HepG2 (cell line): ENCODE data around the gene POU4F3. TPM values are rescaled to one million over a fixed set of nuclear protein-coding genes. Genes with fewer than 3 reads are reported as not detected.

Experiments
- ADNP ChIP-seq: sonication (generic); formaldehyde crosslinking; IDR thresholded peaks from 2 replicates; pipeline ENCODE4 v1.4.0; 2020; ENCODE audit warnings: missing genetic modification reagents
- EHMT2 ChIP-seq: fragments of 200-600 bp; sonication (generic); IDR thresholded peaks from 2 replicates; pipeline ENCODE4 v1.7.0; 2017; ENCODE audit warnings: antibody characterized with exemption, low read depth, low read length, borderline replicate concordance
- HDAC2 ChIP-seq: sonication (generic); formaldehyde crosslinking; IDR thresholded peaks from 2 replicates; pipeline ENCODE4 v1.4.0; 2020; ENCODE audit warnings: missing genetic modification reagents
- MED13 ChIP-seq: sonication (generic); formaldehyde crosslinking; IDR thresholded peaks from 2 replicates; pipeline ENCODE4 v1.5.0; 2020; ENCODE audit warnings: missing genetic modification reagents
- NR2F6 ChIP-seq, 2 experiments: IDR thresholded peaks; 2 replicates each; pipeline ENCODE4 v1.6.1; 2016; ENCODE audit warnings: antibody characterized with exemption in 1 of 2, mild to moderate bottlenecking in 1 of 2
- NR3C1 ChIP-seq: sonication (generic); formaldehyde crosslinking; IDR thresholded peaks from 2 replicates; pipeline ENCODE4 v1.4.0; 2020; ENCODE audit warnings: missing genetic modification reagents
- REST ChIP-seq, 2 experiments: IDR thresholded peaks; 2 replicates each; pipeline ENCODE4 v1.6.1; 2011 to 2012; ENCODE audit warnings: low read length in 2 of 2, borderline replicate concordance in 1 of 2, low read depth in 1 of 2, mild to moderate bottlenecking in 1 of 2, moderate library complexity in 1 of 2
- RXRB ChIP-seq: IDR thresholded peaks from 2 replicates; pipeline ENCODE4 v1.6.1; 2016; ENCODE audit warnings: borderline replicate concordance, missing genetic modification reagents, missing compliant biosample characterization
- TP53 ChIP-seq: sonication (generic); formaldehyde crosslinking; conservative IDR thresholded peaks from 2 replicates; pipeline ENCODE4 v1.4.0; 2020; ENCODE audit warnings: missing genetic modification reagents
- TRAFD1 ChIP-seq: sonication (generic); formaldehyde crosslinking; IDR thresholded peaks from 2 replicates; pipeline ENCODE4 v1.5.1; 2020; ENCODE audit warnings: missing genetic modification reagents, mild to moderate bottlenecking, borderline replicate concordance
- YEATS4 ChIP-seq: sonication (generic); formaldehyde crosslinking; IDR thresholded peaks from 2 replicates; pipeline ENCODE4 v1.4.0; 2020; ENCODE audit warnings: missing genetic modification reagents, borderline replicate concordance
- ZBTB44 ChIP-seq: sonication (generic); formaldehyde crosslinking; IDR thresholded peaks from 2 replicates; pipeline ENCODE4 v1.4.0; 2020; ENCODE audit warnings: missing genetic modification reagents
- ZNF263 ChIP-seq: sonication (generic); formaldehyde crosslinking; IDR thresholded peaks from 2 replicates; pipeline ENCODE4 v1.4.0; 2020; ENCODE audit warnings: missing genetic modification reagents
- ZNF329 ChIP-seq: sonication (generic); formaldehyde crosslinking; IDR thresholded peaks from 2 replicates; pipeline ENCODE4 v1.9.0; 2021; ENCODE audit warnings: low read depth, mild to moderate bottlenecking, missing genetic modification reagents
- ZNF564 ChIP-seq: sonication (generic); formaldehyde crosslinking; IDR thresholded peaks from 2 replicates; pipeline ENCODE4 v1.8.1; 2023; ENCODE audit warnings: mild to moderate bottlenecking, missing genetic modification reagents
- ZNF749 ChIP-seq: sonication (generic); formaldehyde crosslinking; IDR thresholded peaks from 2 replicates; pipeline ENCODE4 v1.8.0; 2022; ENCODE audit warnings: mild to moderate bottlenecking, missing genetic modification reagents, moderate library complexity, borderline replicate concordance
- ZNF788 ChIP-seq: sonication (generic); formaldehyde crosslinking; IDR thresholded peaks from 2 replicates; pipeline ENCODE4 v1.5.0; 2020; ENCODE audit warnings: mild to moderate bottlenecking, missing genetic modification reagents, borderline replicate concordance
- ZNF841 ChIP-seq: sonication (generic); formaldehyde crosslinking; IDR thresholded peaks from 2 replicates; pipeline ENCODE4 v1.8.1; 2023; ENCODE audit warnings: missing genetic modification reagents, borderline replicate concordance
- polyA plus RNA-seq, 8 experiments: library from polyadenylated mRNA; depleted of rRNA in 3 of 8; stranded (reverse) in 7 of 8; unstranded in 1 of 8; fragments of >200 nt; fragmentation: Illumina TruSeq in 4 of 8; extraction: Trizol in 4 of 8; gene quantifications; 2 replicates each; pipeline versions ENCODE4 v1.2.1 to v1.2.3, GENCODE V29; 2011 to 2016; ENCODE audit warnings: low read depth in 4 of 8, missing spikeins in 1 of 8, mixed read lengths in 1 of 8; ENCODE audit not compliant: insufficient read depth in 1 of 8
- total RNA-seq, 5 experiments: library from RNA; depleted of rRNA; stranded (reverse); fragments of >200 nt; fragmentation: Illumina TruSeq; extraction: Trizol; gene quantifications; 2 replicates each; pipeline ENCODE4 v1.2.3, GENCODE V29; 2016; ENCODE audit warnings: low read depth in 1 of 5
- TF ChIP-seq, protein P1 (sequence below): sonication (generic); formaldehyde crosslinking; IDR thresholded peaks from 2 replicates; pipeline ENCODE4 v1.5.0; 2020; ENCODE audit warnings: mild to moderate bottlenecking, missing genetic modification reagents, borderline replicate concordance

Gene POU4F3
- total and polyA plus RNA-seq, 2 of the 13 experiments (the other 11 are each of a cell fraction or from before 2014, with no cell fraction given) = not detected

GRCh38 chr5:146340260-146341081 lies 1.8 kb downstream of the POU4F3 start (continued):
- TF ChIP-seq REST (IDR thresholded peaks at IDR 0.05; ENCODE audit: borderline replicate concordance in 1 of 2, low read depth in 1 of 2, low read length in 2 of 2) = peak; percentile 80 to 98
- peak; percentile 97; the same call in 1 of the 2 replicates for TF ChIP-seq EHMT2
- TF ChIP-seq RXRB (CRISPR knock-in tag) = peak; percentile 56
- 0 out of 2 replicates have a peak, but pooled peaks have one; percentile 50 for TF ChIP-seq ZNF564 (CRISPR knock-in tag)
- no peak for TF ChIP-seq NR2F6 (IDR thresholded peaks at IDR 0.05)
- peak; percentile 17; the same call in 1 of the 2 replicates for TF ChIP-seq NR2F6 (CRISPR knock-in tag; IDR thresholded peaks at IDR 0.05)
- no peak for TF ChIP-seq ADNP (CRISPR knock-in tag)
- TF ChIP-seq NR3C1 (CRISPR knock-in tag) = no peak
- TF ChIP-seq ZBTB44 = peak; percentile 82; the same call in 1 of the 2 replicates
- TF ChIP-seq ZNF788 (CRISPR knock-in tag) = no peak
- TF ChIP-seq MED13 (CRISPR knock-in tag) = no peak
- no peak for TF ChIP-seq YEATS4 (CRISPR knock-in tag)
- TF ChIP-seq ZNF263 (CRISPR knock-in tag) = 0 out of 2 replicates have a peak, but pooled peaks have one; percentile 21
- no peak for TF ChIP-seq TP53 (CRISPR knock-in tag)
- no peak for TF ChIP-seq TRAFD1 (CRISPR knock-in tag)
- TF ChIP-seq HDAC2 (CRISPR knock-in tag) = peak; percentile 43; the same call in 1 of the 2 replicates
- TF ChIP-seq, protein P1, sequence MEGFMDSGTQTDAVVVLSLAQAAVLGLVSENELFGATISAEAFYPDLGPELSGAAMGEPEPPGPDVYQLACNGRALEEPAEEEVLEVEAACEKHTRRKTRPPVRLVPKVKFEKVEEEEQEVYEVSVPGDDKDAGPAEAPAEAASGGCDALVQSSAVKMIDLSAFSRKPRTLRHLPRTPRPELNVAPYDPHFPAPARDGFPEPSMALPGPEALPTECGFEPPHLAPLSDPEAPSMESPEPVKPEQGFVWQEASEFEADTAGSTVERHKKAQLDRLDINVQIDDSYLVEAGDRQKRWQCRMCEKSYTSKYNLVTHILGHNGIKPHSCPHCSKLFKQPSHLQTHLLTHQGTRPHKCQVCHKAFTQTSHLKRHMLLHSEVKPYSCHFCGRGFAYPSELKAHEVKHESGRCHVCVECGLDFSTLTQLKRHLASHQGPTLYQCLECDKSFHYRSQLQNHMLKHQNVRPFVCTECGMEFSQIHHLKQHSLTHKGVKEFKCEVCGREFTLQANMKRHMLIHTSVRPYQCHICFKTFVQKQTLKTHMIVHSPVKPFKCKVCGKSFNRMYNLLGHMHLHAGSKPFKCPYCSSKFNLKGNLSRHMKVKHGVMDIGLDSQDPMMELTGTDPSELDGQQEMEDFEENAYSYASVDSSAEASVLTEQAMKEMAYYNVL = no peak
- TF ChIP-seq ZNF841 = 0 out of 2 replicates have a peak, but pooled peaks have one; percentile 56
- TF ChIP-seq ZNF749 (CRISPR knock-in tag) = peak; percentile 59; the same call in 1 of the 2 replicates
- TF ChIP-seq ZNF329 (CRISPR knock-in tag) = 0 out of 2 replicates have a peak, but pooled peaks have one; percentile 43
